ENCODE measurements around the gene PRDM13. TPM values are rescaled to one million over a fixed set of nuclear protein-coding genes. Genes with fewer than 3 reads are reported as not detected.
A peak's percentile ranks its signal among the peaks of the same experiment; 100 is the strongest.

PRDM13 gene
- total and polyA plus RNA-seq, 2 of the 13 experiments (the other 11 are each of a cell fraction or from before 2014, with no cell fraction given): not detected

- TF ChIP-seq FOXO4 (CRISPR knock-in tag; conservative IDR thresholded peaks at IDR 0.05) (no peak), E2F1 (CRISPR knock-in tag; IDR thresholded peaks at IDR 0.05) (peak; percentile 71), NONO (IDR thresholded peaks at IDR 0.05) (no peak), NONO (CRISPR knock-in tag; conservative IDR thresholded peaks at IDR 0.05) (peak; percentile 93), NKX3-1 (CRISPR knock-in tag; IDR thresholded peaks at IDR 0.05) (peak; percentile 95), GATAD1 (CRISPR knock-in tag; IDR thresholded peaks at IDR 0.05) (peak; percentile 95), MYPOP (CRISPR knock-in tag; IDR thresholded peaks at IDR 0.05) (peak; percentile 63), ZNF558 (CRISPR knock-in tag; IDR thresholded peaks at IDR 0.05; ENCODE audit: borderline replicate concordance) (peak; percentile 87; the same call in 1 of the 2 replicates), ZNF557 (CRISPR knock-in tag; IDR thresholded peaks at IDR 0.05) (no peak), ZBTB7B (CRISPR knock-in tag; IDR thresholded peaks at IDR 0.05) (peak; percentile 89), ZNF280B (CRISPR knock-in tag; IDR thresholded peaks at IDR 0.05; ENCODE audit: borderline replicate concordance) (peak; percentile 65; the same call in 1 of the 2 replicates), DBP (CRISPR knock-in tag; IDR thresholded peaks at IDR 0.05; ENCODE audit: not compliant biosample characterization) (peak; percentile 71), NFAT5 (CRISPR knock-in tag; IDR thresholded peaks at IDR 0.05) (0 out of 2 replicates have a peak, but pooled peaks have one; percentile 70), HMG20B (CRISPR knock-in tag; conservative IDR thresholded peaks at IDR 0.05) (peak; percentile 83), ZNF335 (CRISPR knock-in tag; IDR thresholded peaks at IDR 0.05) (peak; percentile 83), DRAP1 (CRISPR knock-in tag; IDR thresholded peaks at IDR 0.05) (peak; percentile 84)
Measured at GRCh38 chr6:99568103-99568933, 38.3 kb upstream of the PRDM13 start, which contains the start of gene CCNC (continued).

Data from HepG2 (cell line).